ENCODE data around the gene CBLC.
A peak's percentile ranks its signal among the peaks of the same experiment; 100 is the strongest.

The CBLC gene

GRCh38 chr19:44803442-44804428 is 26.0 kb downstream of the CBLC start:
- Histone ChIP-seq H3K9me3 (replicated peaks in 1 of 2; ENCODE audit: control insufficient read depth in 2 of 2, insufficient read depth in 1 of 2, low read depth in 1 of 2, low read length in 2 of 2) (no peaks in the 10 kb centered on the region), H2BK120ac (ENCODE audit: low read depth, low read length) (no peak overlapping the region), H4K8ac (ENCODE audit: low read depth, low read length) (no peak overlapping the region), H3K4ac (ENCODE audit: low read length) (no peak overlapping the region), H2BK15ac (ENCODE audit: low read length) (peak overlapping the region; percentile 80), H3K23ac (ENCODE audit: low read depth, low read length, poor library complexity) (no peak overlapping the region), H2BK5ac (ENCODE audit: low read length) (no peak overlapping the region), H2AK5ac (ENCODE audit: low read depth, low read length) (peak overlapping the region; percentile 11), H3K14ac (ENCODE audit: low read length) (no peak overlapping the region), H2BK12ac (ENCODE audit: low read length) (no peak overlapping the region), H3K4me2 (ENCODE audit: insufficient read depth, low read length, poor library complexity, severe bottlenecking) (no peak overlapping the region), H3K27me3 (ENCODE audit: control insufficient read depth in 3 of 3, insufficient read depth in 3 of 3, low read depth in 1 of 3, low read length in 3 of 3) (no peaks in the 10 kb centered on the region), H3K18ac (ENCODE audit: low read length) (peak overlapping the region; percentile 28), H3K79me1 (ENCODE audit: low read depth, low read length) (peaks cover 1% of the 10 kb centered on the region), H3K27ac (replicated peaks; ENCODE audit: low read length) (no peak overlapping the region), H3K4me3 (ENCODE audit: low read length in 2 of 2) (no peak overlapping the region), H3K36me3 (replicated peaks in 1 of 2; ENCODE audit: control insufficient read depth in 2 of 2, insufficient read depth in 2 of 2, low read length in 2 of 2) (no peaks in the 10 kb centered on the region), H4K91ac (ENCODE audit: low read depth, low read length, poor library complexity) (no peak overlapping the region), H3K4me1 (ENCODE audit: control insufficient read depth in 2 of 2, insufficient read depth in 1 of 2, low read depth in 1 of 2, low read length in 2 of 2) (peaks cover 15 to 17% of the 10 kb centered on the region in 2 donors), H3K9ac (ENCODE audit: low read depth, low read length, poor library complexity) (no peak overlapping the region), H2AFZ (ENCODE audit: low read length) (no peak overlapping the region)
- WGBS, 2 donors (ENCODE audit: extremely low coverage in 2 of 2, insufficient read length in 2 of 2, insufficient replicate concordance in 1 of 2): no CpG with 5 or more reads among the region's 13 CpGs
- no peak for DNase-seq (ENCODE audit: low spot score)

- peaks cover 26 to 29% of the 10 kb centered on the region in 2 donors for H3K4me1 ChIP-seq (ENCODE audit: control insufficient read depth in 2 of 2, insufficient read depth in 1 of 2, low read depth in 1 of 2, low read length in 2 of 2)
- H2BK12ac ChIP-seq (ENCODE audit: low read length): no peak overlapping the region
- no peak overlapping the region for H2BK120ac ChIP-seq (ENCODE audit: low read depth, low read length)
- H3K9me3 ChIP-seq (replicated peaks in 1 of 2; ENCODE audit: control insufficient read depth in 2 of 2, insufficient read depth in 1 of 2, low read depth in 1 of 2, low read length in 2 of 2): no peaks in the 10 kb centered on the region
- no peak overlapping the region for H2BK15ac ChIP-seq (ENCODE audit: low read length)
- no CpG with 5 or more reads among the region's 7 CpGs for WGBS, 2 donors (ENCODE audit: extremely low coverage in 2 of 2, insufficient read length in 2 of 2, insufficient replicate concordance in 1 of 2)
- H3K79me1 ChIP-seq (ENCODE audit: low read depth, low read length): no peaks in the 10 kb centered on the region
- peaks cover 0 to 3% (median 2%) of the 10 kb centered on the region in 3 experiments for H3K27me3 ChIP-seq (ENCODE audit: control insufficient read depth in 3 of 3, insufficient read depth in 3 of 3, low read depth in 1 of 3, low read length in 3 of 3)
- H4K8ac ChIP-seq (ENCODE audit: low read depth, low read length): no peak overlapping the region
- H3K4ac ChIP-seq (ENCODE audit: low read length): no peak overlapping the region
- no peak overlapping the region for H3K14ac ChIP-seq (ENCODE audit: low read length)
- H3K9ac ChIP-seq (ENCODE audit: low read depth, low read length, poor library complexity): no peak overlapping the region
- DNase-seq (ENCODE audit: low spot score): no peak
- no peak overlapping the region for H2BK5ac ChIP-seq (ENCODE audit: low read length)
- no peak overlapping the region for H2AK5ac ChIP-seq (ENCODE audit: low read depth, low read length)
- no peak overlapping the region for H3K4me3 ChIP-seq (ENCODE audit: low read length in 2 of 2)
- no peak overlapping the region for H2AFZ ChIP-seq (ENCODE audit: low read length)
- no peaks in the 10 kb centered on the region for H3K36me3 ChIP-seq (replicated peaks in 1 of 2; ENCODE audit: control insufficient read depth in 2 of 2, insufficient read depth in 2 of 2, low read length in 2 of 2)
- H3K23ac ChIP-seq (ENCODE audit: low read depth, low read length, poor library complexity): no peak overlapping the region
- no peak overlapping the region for H3K18ac ChIP-seq (ENCODE audit: low read length)
- H3K27ac ChIP-seq (replicated peaks; ENCODE audit: low read length): no peak overlapping the region
- no peak overlapping the region for H4K91ac ChIP-seq (ENCODE audit: low read depth, low read length, poor library complexity)
- H3K4me2 ChIP-seq (ENCODE audit: insufficient read depth, low read length, poor library complexity, severe bottlenecking): no peak overlapping the region
Measured at GRCh38 chr19:44806291-44806690, 28.6 kb downstream of the CBLC start.

GRCh38 chr19:44807162-44807561 is 29.5 kb downstream of the CBLC start:
- Histone ChIP-seq H2BK5ac (ENCODE audit: low read length) (no peak overlapping the region), H3K4me3 (ENCODE audit: low read length in 2 of 2) (no peak overlapping the region), H4K8ac (ENCODE audit: low read depth, low read length) (no peak overlapping the region), H3K14ac (ENCODE audit: low read length) (no peak overlapping the region), H3K9ac (ENCODE audit: low read depth, low read length, poor library complexity) (peak overlapping the region; percentile 25), H3K4me2 (ENCODE audit: insufficient read depth, low read length, poor library complexity, severe bottlenecking) (no peak overlapping the region), H3K27me3 (ENCODE audit: control insufficient read depth in 3 of 3, insufficient read depth in 3 of 3, low read depth in 1 of 3, low read length in 3 of 3) (peaks cover 0 to 3% (median 2%) of the 10 kb centered on the region in 3 experiments), H2BK120ac (ENCODE audit: low read depth, low read length) (no peak overlapping the region), H3K23ac (ENCODE audit: low read depth, low read length, poor library complexity) (no peak overlapping the region), H2AFZ (ENCODE audit: low read length) (no peak overlapping the region), H3K18ac (ENCODE audit: low read length) (peak overlapping the region; percentile 78), H2BK15ac (ENCODE audit: low read length) (peak overlapping the region; percentile 35), H3K27ac (replicated peaks; ENCODE audit: low read length) (no peak overlapping the region), H2BK12ac (ENCODE audit: low read length) (no peak overlapping the region), H3K4ac (ENCODE audit: low read length) (no peak overlapping the region), H4K91ac (ENCODE audit: low read depth, low read length, poor library complexity) (no peak overlapping the region), H3K79me1 (ENCODE audit: low read depth, low read length) (no peaks in the 10 kb centered on the region), H3K36me3 (replicated peaks in 1 of 2; ENCODE audit: control insufficient read depth in 2 of 2, insufficient read depth in 2 of 2, low read length in 2 of 2) (no peaks in the 10 kb centered on the region), H2AK5ac (ENCODE audit: low read depth, low read length) (peak overlapping the region; percentile 10), H3K4me1 (ENCODE audit: control insufficient read depth in 2 of 2, insufficient read depth in 1 of 2, low read depth in 1 of 2, low read length in 2 of 2) (peaks cover 27 to 29% of the 10 kb centered on the region in 2 donors), H3K9me3 (replicated peaks in 1 of 2; ENCODE audit: control insufficient read depth in 2 of 2, insufficient read depth in 1 of 2, low read depth in 1 of 2, low read length in 2 of 2) (no peaks in the 10 kb centered on the region)
- no peak for DNase-seq (ENCODE audit: low spot score)
- WGBS, 2 donors (ENCODE audit: extremely low coverage in 2 of 2, insufficient read length in 2 of 2, insufficient replicate concordance in 1 of 2): no CpG with 5 or more reads among the region's 5 CpGs
